ENCODE measurements around the gene CGNL1.

CGNL1 gene

GRCh38 chr15:57424628-57425405 lies 48.5 kb downstream of the CGNL1 start:
- no peak for DNase-seq (ENCODE audit: low read depth)

GRCh38 chr15:57425842-57426241 lies 49.5 kb downstream of the CGNL1 start:
- DNase-seq (ENCODE audit: low read depth), result no peak

- DNase-seq (ENCODE audit: low read depth), result no peak
These were observed 51.1 kb downstream of the CGNL1 start for GRCh38 chr15:57427367-57427821.

GRCh38 chr15:57432141-57432741 lies 55.9 kb downstream of the CGNL1 start:
- DNase-seq (ENCODE audit: low read depth), result no peak

GRCh38 chr15:57436166-57436565 lies 59.9 kb downstream of the CGNL1 start:
- DNase-seq (ENCODE audit: low read depth), result no peak

- no peak for DNase-seq (ENCODE audit: low read depth)
These were observed 60.7 kb downstream of the CGNL1 start for GRCh38 chr15:57436961-57437360.

GRCh38 chr15:57437564-57437963 lies 61.3 kb downstream of the CGNL1 start:
- no peak for DNase-seq (ENCODE audit: low read depth)

- no peak for DNase-seq (ENCODE audit: low read depth)
These were observed 61.9 kb downstream of the CGNL1 start for GRCh38 chr15:57438166-57438565.

GRCh38 chr15:57439128-57440027 lies 63.1 kb downstream of the CGNL1 start:
- DNase-seq (ENCODE audit: low read depth), result no peak

- no peak for DNase-seq (ENCODE audit: low read depth)
These were observed 63.9 kb downstream of the CGNL1 start for GRCh38 chr15:57440167-57440566.

- no peak for DNase-seq (ENCODE audit: low read depth)
These were observed 64.5 kb downstream of the CGNL1 start for GRCh38 chr15:57440799-57441198.

GRCh38 chr15:57442335-57442734 lies 66.0 kb downstream of the CGNL1 start:
- no peak for DNase-seq (ENCODE audit: low read depth)

- no peak for DNase-seq (ENCODE audit: low read depth)
These were observed 67.2 kb downstream of the CGNL1 start for GRCh38 chr15:57443486-57443885.

GRCh38 chr15:57444877-57445513 lies 68.7 kb downstream of the CGNL1 start:
- no peak for DNase-seq (ENCODE audit: low read depth)

- DNase-seq (ENCODE audit: low read depth), result no peak
These were observed 69.6 kb downstream of the CGNL1 start for GRCh38 chr15:57445872-57446271.

- no peak for DNase-seq (ENCODE audit: low read depth)
These were observed 70.1 kb downstream of the CGNL1 start for GRCh38 chr15:57446393-57446792.

GRCh38 chr15:57451555-57451954 lies 75.2 kb downstream of the CGNL1 start:
- DNase-seq (ENCODE audit: low read depth), result no peak

- no peak for DNase-seq (ENCODE audit: low read depth)
These were observed 75.9 kb downstream of the CGNL1 start for GRCh38 chr15:57452090-57452754.

- DNase-seq (ENCODE audit: low read depth), result no peak
These were observed 79.6 kb downstream of the CGNL1 start for GRCh38 chr15:57455929-57456328.

GRCh38 chr15:57456559-57456958 lies 80.3 kb downstream of the CGNL1 start:
- no peak for DNase-seq (ENCODE audit: low read depth)

GRCh38 chr15:57457726-57458125 lies 81.4 kb downstream of the CGNL1 start:
- DNase-seq (ENCODE audit: low read depth), result no peak

- no peak for DNase-seq (ENCODE audit: low read depth)
These were observed 82.1 kb downstream of the CGNL1 start for GRCh38 chr15:57458356-57458781.

Measured in stimulated activated CD4-positive, alpha-beta T cell treated with anti-CD3 and anti-CD28 coated beads, Interleukin-2, amount 100 ng/mL, for 4 hours (primary cell).